ENCODE measurements around the gene SPATA6L. TPM values are rescaled to one million over a fixed set of nuclear protein-coding genes. Genes with fewer than 3 reads are reported as not detected.

The SPATA6L gene
- total RNA-seq, 1 experiment from 2014 or later: 1.8 TPM

DNA sequence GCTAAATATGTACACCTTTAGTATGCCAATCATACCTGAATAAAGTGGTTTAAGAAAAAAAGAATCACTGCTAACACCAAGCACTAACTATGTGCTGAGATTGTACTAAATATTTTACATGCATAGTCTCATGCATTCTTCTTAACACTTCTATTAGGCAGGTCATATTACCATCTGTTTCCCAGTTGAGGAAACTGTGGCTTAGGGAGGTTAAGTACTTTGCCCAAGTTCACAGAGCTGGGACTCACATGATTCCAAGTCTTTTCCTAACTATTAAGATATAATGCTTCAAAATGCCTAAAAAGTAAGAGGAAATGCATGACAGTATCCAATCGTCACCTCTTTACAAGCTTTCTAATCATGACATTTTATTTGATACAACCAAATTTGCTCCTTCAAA is 73.4 kb downstream of the SPATA6L start (continued):
- TF ChIP-seq, protein P1, sequence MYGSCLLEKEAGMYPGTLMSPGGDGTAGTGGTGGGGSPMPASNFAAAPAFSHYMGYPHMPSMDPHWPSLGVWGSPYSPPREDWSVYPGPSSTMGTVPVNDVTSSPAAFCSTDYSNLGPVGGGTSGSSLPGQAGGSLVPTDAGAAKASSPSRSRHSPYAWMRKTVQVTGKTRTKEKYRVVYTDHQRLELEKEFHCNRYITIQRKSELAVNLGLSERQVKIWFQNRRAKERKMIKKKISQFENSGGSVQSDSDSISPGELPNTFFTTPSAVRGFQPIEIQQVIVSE (CRISPR knock-in tag; IDR thresholded peaks at IDR 0.05; ENCODE audit: borderline replicate concordance): no peak
- TF ChIP-seq MYBL2 (CRISPR knock-in tag; IDR thresholded peaks at IDR 0.05): no peak
- no peak for TF ChIP-seq NFYB (CRISPR knock-in tag; conservative IDR thresholded peaks at IDR 0.05; ENCODE audit: low read depth)
- no peak for TF ChIP-seq SOX15 (CRISPR knock-in tag; IDR thresholded peaks at IDR 0.05)
- TF ChIP-seq, protein P2, sequence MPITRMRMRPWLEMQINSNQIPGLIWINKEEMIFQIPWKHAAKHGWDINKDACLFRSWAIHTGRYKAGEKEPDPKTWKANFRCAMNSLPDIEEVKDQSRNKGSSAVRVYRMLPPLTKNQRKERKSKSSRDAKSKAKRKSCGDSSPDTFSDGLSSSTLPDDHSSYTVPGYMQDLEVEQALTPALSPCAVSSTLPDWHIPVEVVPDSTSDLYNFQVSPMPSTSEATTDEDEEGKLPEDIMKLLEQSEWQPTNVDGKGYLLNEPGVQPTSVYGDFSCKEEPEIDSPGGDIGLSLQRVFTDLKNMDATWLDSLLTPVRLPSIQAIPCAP (CRISPR knock-in tag; IDR thresholded peaks at IDR 0.05): no peak
- TF ChIP-seq ETV6 (CRISPR knock-in tag; IDR thresholded peaks at IDR 0.05): no peak

DNA sequence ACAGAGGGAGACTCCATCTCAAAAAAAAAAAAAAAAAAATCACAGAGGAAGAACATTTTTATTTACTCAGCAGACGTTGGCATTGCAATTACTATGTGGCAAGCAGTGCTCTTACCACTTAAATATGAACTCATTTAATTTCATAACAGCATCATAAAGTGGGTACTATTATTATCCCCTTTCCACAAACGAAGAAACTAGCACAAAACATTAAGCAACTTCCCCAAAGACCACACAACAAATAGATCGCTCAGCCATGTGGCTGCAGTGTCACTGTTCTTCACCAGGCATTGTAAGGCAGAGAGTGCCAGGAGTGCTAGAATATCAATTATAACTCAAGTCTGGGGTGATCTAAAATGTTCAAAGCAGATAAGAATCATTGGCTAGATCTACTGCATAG is 74.0 kb downstream of the SPATA6L start:
- ChIA-PET CTCF (no interaction called here), POLR2A (no interaction called here)
- no peaks in the 10 kb centered on the region for H3K27me3 Mint-ChIP-seq (ENCODE audit: low read depth)
- peaks cover 34% of the 10 kb centered on the region for H3K4me1 Mint-ChIP-seq
- ATAC-seq (no peak), DNase-seq (ENCODE audit: low spot score) (no peak)
- no peaks in the 10 kb centered on the region for H3K36me3 Mint-ChIP-seq
- no peak overlapping the region for H3K27ac Mint-ChIP-seq
- no peak overlapping the region for H3K4me3 Mint-ChIP-seq
- H3K9me3 Mint-ChIP-seq: no peaks in the 10 kb centered on the region
- TF ChIP-seq, protein P3, sequence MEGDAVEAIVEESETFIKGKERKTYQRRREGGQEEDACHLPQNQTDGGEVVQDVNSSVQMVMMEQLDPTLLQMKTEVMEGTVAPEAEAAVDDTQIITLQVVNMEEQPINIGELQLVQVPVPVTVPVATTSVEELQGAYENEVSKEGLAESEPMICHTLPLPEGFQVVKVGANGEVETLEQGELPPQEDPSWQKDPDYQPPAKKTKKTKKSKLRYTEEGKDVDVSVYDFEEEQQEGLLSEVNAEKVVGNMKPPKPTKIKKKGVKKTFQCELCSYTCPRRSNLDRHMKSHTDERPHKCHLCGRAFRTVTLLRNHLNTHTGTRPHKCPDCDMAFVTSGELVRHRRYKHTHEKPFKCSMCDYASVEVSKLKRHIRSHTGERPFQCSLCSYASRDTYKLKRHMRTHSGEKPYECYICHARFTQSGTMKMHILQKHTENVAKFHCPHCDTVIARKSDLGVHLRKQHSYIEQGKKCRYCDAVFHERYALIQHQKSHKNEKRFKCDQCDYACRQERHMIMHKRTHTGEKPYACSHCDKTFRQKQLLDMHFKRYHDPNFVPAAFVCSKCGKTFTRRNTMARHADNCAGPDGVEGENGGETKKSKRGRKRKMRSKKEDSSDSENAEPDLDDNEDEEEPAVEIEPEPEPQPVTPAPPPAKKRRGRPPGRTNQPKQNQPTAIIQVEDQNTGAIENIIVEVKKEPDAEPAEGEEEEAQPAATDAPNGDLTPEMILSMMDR (IDR thresholded peaks at IDR 0.05): no peak
- no peak for TF ChIP-seq FOXK1 (CRISPR knock-in tag; IDR thresholded peaks at IDR 0.05)

DNA sequence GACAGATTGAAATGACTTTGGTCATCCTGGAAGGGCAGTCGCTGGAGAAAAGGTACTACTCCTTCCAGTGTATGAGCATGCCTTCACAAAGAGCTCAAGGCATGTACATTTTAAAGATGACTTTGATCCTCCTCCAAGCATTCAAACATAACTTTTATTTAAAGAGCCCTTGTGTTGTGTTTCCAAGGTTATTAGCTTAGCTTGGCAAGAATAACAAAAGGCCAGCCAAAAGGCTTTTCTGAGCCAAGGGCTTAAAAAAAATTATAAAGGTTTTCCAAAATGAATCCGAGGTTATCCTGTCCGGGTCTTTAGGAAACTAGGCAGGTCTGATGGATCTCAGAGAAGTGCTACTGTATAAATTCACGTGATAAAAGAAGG is 75.2 kb downstream of the SPATA6L start:
- ChIA-PET POLR2A (interaction anchor here (0.6 kb wide), 1 partner anchor 154 kb away, joined by 4 read pairs; no protein-coding TSS in a partner anchor), CTCF (no interaction called here)
- Mint-ChIP-seq H3K4me3 (no peak overlapping the region), H3K36me3 (no peaks in the 10 kb centered on the region), H3K4me1 (peaks cover 26% of the 10 kb centered on the region), H3K27ac (no peak overlapping the region), H3K9me3 (no peaks in the 10 kb centered on the region), H3K27me3 (ENCODE audit: low read depth) (no peaks in the 10 kb centered on the region)
- no peak for ATAC-seq
- TF ChIP-seq IRF2 (CRISPR knock-in tag; IDR thresholded peaks at IDR 0.05; ENCODE audit: borderline replicate concordance, low read depth) (no peak), ELF4 (CRISPR knock-in tag; IDR thresholded peaks at IDR 0.05; ENCODE audit: low read depth) (no peak), JUN (CRISPR knock-in tag; IDR thresholded peaks at IDR 0.05) (no peak)
- TF ChIP-seq, protein P3 (IDR thresholded peaks at IDR 0.05): no peak
- no peak for DNase-seq (ENCODE audit: low spot score)

DNA sequence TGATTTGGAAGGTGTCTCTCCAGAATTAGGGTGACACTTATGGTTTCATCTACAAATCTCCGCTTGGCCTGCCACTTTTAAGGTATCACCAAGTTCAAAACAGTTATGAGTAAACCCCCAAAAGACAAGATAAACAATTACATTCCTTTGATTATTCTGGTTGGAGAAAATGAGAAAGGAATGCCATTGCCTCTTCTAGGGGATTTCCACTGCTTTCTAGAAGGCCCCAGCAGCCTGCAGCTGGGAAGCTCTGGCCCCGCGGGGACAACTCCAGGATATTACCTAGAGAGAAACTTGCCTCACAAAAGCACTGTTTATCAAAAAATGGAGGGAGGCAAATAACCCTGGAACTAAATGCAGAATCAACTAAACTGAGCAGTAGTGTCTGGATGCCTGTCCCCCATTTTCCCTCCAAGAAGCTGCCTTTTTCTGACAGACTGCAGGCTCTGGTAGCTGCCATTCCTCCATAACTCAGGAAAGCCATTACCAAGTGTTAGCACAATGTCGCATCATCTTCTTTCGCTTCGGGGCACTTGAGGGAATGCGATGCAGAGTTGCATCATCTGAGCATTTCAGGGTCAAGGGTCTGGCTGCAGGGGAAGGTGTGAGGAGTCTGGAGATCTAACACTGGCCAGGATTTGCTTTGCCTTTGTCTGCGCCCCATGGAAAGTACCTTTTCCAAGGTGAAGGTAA is 75.7 kb downstream of the SPATA6L start:
- Mint-ChIP-seq H3K27me3 (ENCODE audit: low read depth) (no peaks in the 10 kb centered on the region), H3K4me1 (peaks cover 24% of the 10 kb centered on the region), H3K27ac (no peak overlapping the region), H3K36me3 (no peaks in the 10 kb centered on the region), H3K9me3 (no peaks in the 10 kb centered on the region), H3K4me3 (no peak overlapping the region)
- POLR2A ChIA-PET: interaction anchor here (0.6 kb wide), 1 partner anchor 154 kb away, joined by 4 read pairs; no protein-coding TSS in a partner anchor
- DNase-seq (ENCODE audit: low spot score): no peak
- TF ChIP-seq, protein P1 (CRISPR knock-in tag; IDR thresholded peaks at IDR 0.05; ENCODE audit: borderline replicate concordance): no peak
- no peak for ATAC-seq
- CTCF ChIA-PET: no interaction called here

Measured in WTC11 (cell line).